Measurements from ENCODE around the gene KRTAP1-4. TPM values are rescaled to one million over a fixed set of nuclear protein-coding genes. Genes with fewer than 3 reads are reported as not detected.
"Not testable (repeated sequence)": the region's sequence is repeated elsewhere in the genome, so short reads cannot be mapped to it uniquely, and the experiment has no call there.

KRTAP1-4 gene
- total RNA-seq, 1 experiment from 2014 or later: not detected

DNA sequence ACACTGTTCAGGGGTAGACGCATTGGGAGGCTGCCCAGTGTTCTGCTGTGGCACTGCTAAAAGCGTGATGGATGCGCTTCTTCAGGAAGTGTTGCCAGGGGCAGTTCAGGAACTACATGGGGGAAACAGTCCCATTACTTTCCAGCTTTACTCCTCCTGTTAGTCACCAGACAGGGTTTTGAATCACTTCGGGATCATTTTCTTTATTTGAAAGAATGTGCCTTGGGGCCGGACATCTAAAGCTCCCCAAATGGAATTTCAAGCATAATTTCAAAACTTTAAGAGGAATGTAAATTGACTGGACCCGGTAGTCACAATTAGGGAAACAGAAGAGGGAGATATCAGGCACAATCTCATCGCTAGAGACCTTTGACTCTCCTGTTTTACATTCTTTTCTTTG is 18.4 kb upstream of the KRTAP1-4 start:
- CTCF ChIA-PET: no interaction called here
- no peaks in the 10 kb centered on the region for H3K27me3 ChIP-seq (replicated peaks; ENCODE audit: insufficient read depth, low read depth, low read length, poor library complexity)
- no peak overlapping the region for H3K27ac ChIP-seq (ENCODE audit: low read depth, low read length, poor library complexity, severe bottlenecking)
- no peak for TF ChIP-seq EZH2 (IDR thresholded peaks at IDR 0.05; ENCODE audit: borderline replicate concordance, low read depth, low read length, poor library complexity, severe bottlenecking)
- TF ChIP-seq, protein P1, sequence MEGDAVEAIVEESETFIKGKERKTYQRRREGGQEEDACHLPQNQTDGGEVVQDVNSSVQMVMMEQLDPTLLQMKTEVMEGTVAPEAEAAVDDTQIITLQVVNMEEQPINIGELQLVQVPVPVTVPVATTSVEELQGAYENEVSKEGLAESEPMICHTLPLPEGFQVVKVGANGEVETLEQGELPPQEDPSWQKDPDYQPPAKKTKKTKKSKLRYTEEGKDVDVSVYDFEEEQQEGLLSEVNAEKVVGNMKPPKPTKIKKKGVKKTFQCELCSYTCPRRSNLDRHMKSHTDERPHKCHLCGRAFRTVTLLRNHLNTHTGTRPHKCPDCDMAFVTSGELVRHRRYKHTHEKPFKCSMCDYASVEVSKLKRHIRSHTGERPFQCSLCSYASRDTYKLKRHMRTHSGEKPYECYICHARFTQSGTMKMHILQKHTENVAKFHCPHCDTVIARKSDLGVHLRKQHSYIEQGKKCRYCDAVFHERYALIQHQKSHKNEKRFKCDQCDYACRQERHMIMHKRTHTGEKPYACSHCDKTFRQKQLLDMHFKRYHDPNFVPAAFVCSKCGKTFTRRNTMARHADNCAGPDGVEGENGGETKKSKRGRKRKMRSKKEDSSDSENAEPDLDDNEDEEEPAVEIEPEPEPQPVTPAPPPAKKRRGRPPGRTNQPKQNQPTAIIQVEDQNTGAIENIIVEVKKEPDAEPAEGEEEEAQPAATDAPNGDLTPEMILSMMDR (conservative IDR thresholded peaks at IDR 0.05; ENCODE audit: low read depth, low read length): no peak
- no peaks in the 10 kb centered on the region for H3K9me3 ChIP-seq (ENCODE audit: low read depth, low read length, poor library complexity, severe bottlenecking)
- DNase-seq (ENCODE audit: low spot score): no peak
- H3K4me1 ChIP-seq (ENCODE audit: insufficient read depth, low read length, poor library complexity, severe bottlenecking): no peaks in the 10 kb centered on the region
- POLR2A ChIA-PET (ENCODE audit: low non-redundant PET): no interaction called here
- BruUV-seq (replicated peaks): no TSS peak
- H3K4me3 ChIP-seq (ENCODE audit: low read depth, low read length, poor library complexity, severe bottlenecking): no peak overlapping the region
- intact Hi-C loops (cut with micrococcal nuclease; ENCODE audit: unreplicated experiment): no loop called here
- no peaks in the 10 kb centered on the region for H3K36me3 ChIP-seq (ENCODE audit: insufficient read depth, low read length, poor library complexity, severe bottlenecking)

DNA sequence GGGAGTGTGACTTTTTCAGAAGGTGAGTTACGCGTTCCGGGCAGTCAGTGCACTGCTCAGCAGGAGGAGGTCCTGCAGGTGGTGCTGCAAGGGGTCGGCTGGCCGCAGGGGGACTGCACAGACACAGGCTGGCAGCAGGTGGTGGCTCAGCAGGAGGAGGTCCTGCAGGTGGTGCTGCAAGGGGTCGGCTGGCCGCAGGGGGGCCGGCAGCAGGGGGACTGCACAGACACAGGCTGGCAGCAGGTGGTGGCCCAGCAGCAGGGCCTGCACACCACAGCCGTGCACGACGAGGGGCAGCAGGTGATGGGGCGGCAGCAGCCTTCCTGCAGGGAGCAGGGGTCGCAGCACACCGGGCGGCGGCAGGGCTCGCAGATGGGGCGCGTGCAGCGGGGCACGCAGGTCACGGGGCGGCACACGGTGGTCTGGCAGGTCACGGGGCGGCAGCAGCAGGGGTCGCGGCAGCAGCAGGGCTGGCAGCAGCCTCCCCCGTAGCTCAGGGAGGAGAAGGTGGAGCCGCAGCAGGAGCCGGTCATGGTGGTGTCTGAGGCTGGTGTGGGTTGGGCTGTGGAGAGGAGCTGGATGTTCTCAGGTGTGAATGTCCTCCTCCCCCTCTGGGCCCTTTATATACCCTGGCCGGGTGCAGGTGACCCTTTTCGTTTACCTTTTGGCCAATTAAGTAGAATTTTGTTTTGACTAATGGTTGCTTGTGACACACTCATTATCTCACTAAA is 16.9 kb upstream of the KRTAP1-4 start, which contains the start of gene KRTAP2-1:
Gene KRTAP2-1 (minus strand): TSS at position 582 of the 731 bp plus-strand sequence. CDS start 49 bp downstream, at position 533.
- H3K4me3 ChIP-seq (ENCODE audit: low read depth, low read length, poor library complexity, severe bottlenecking); H3K4me1 ChIP-seq (ENCODE audit: insufficient read depth, low read length, poor library complexity, severe bottlenecking); CTCF ChIA-PET; intact Hi-C loops (cut with micrococcal nuclease; ENCODE audit: unreplicated experiment); H3K36me3 ChIP-seq (ENCODE audit: insufficient read depth, low read length, poor library complexity, severe bottlenecking); H3K27me3 ChIP-seq (replicated peaks; ENCODE audit: insufficient read depth, low read depth, low read length, poor library complexity); H3K9me3 ChIP-seq (ENCODE audit: low read depth, low read length, poor library complexity, severe bottlenecking); BruUV-seq (replicated peaks); DNase-seq (ENCODE audit: low spot score); H3K27ac ChIP-seq (ENCODE audit: low read depth, low read length, poor library complexity, severe bottlenecking): not testable (repeated sequence)
- POLR2A ChIA-PET (ENCODE audit: low non-redundant PET): interaction anchor here (0.5 kb wide), 1 partner anchor 210 kb away, joined by 7 read pairs; no protein-coding TSS in a partner anchor

DNA sequence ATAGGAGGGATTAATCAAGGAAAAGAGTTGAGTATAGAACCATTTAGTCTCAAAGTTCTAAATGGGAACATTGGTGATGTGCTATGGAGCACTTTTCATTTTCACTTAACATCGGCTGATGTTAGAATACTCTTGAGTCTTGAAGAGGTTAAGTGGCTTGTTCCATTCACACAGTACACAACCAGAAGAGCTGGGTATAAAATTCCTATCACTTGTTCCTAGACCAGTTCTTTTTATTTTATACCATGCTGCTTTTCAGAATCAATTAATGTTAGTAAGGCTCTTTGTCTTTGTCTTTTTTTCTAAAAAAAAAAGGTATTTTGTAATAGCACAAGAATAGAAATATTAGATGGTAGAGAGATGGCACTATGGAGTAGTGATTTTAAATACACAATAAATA is 13.0 kb upstream of the KRTAP1-4 start:
- ChIA-PET POLR2A (ENCODE audit: low non-redundant PET) (no interaction called here), CTCF (no interaction called here)
- no peak for DNase-seq (ENCODE audit: low spot score)

DNA sequence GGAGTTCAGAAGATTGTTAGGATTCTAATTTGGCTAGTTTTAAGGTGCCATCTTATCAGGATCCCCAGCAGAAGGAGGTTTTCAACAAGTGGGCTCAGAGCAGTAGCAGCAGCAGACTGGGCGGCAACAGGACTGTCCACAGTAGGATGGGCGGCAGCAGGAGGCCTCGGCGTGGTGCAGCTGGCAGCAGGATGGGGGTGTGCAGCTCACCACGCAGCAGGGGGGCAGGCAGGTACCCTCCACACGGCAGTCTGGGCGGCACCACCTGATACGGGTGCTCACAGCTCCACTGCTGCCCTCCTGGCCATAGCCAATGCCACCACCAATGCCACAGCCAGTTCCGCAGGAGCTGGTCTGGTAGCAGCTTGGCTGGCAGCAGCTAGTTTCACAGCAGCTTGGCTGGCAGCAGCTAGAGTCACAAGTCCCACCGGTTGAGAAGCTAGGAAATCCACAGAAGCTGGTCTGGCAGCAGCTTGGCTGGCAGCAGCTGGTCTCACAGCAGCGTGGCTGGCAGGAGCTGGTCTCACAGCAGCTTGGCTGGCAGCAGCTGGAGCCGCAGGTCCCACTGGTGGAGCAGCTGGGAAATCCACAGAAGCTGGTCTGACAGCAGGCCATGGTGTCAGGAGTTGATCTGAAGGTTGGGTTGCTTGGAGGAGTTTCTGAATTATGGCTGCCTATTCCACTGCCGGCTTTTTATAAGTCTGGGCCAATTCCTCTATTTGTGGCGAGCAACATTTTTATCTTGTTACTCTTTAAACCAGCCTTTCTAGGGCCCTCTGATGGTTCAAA is 11.0 kb upstream of the KRTAP1-4 start, which contains the start of gene KRTAP1-1:
Gene KRTAP1-1 (minus strand): TSS at position 668 of the 789 bp plus-strand sequence. CDS start 53 bp downstream, at position 615.
- intact Hi-C loops (cut with micrococcal nuclease; ENCODE audit: unreplicated experiment); H3K36me3 ChIP-seq (ENCODE audit: insufficient read depth, low read length, poor library complexity, severe bottlenecking); H3K4me3 ChIP-seq (ENCODE audit: low read depth, low read length, poor library complexity, severe bottlenecking); H3K27ac ChIP-seq (ENCODE audit: low read depth, low read length, poor library complexity, severe bottlenecking); CTCF ChIA-PET; DNase-seq (ENCODE audit: low spot score); POLR2A ChIA-PET (ENCODE audit: low non-redundant PET); H3K4me1 ChIP-seq (ENCODE audit: insufficient read depth, low read length, poor library complexity, severe bottlenecking); BruUV-seq (replicated peaks); H3K27me3 ChIP-seq (replicated peaks; ENCODE audit: insufficient read depth, low read depth, low read length, poor library complexity); H3K9me3 ChIP-seq (ENCODE audit: low read depth, low read length, poor library complexity, severe bottlenecking): not testable (repeated sequence)

More for the DNA sequence above, 13.0 kb upstream of the KRTAP1-4 start:
- BruUV-seq (replicated peaks): no TSS peak
- H3K4me3 ChIP-seq (ENCODE audit: low read depth, low read length, poor library complexity, severe bottlenecking): no peak overlapping the region
- no peaks in the 10 kb centered on the region for H3K27me3 ChIP-seq (replicated peaks; ENCODE audit: insufficient read depth, low read depth, low read length, poor library complexity)
- H3K27ac ChIP-seq (ENCODE audit: low read depth, low read length, poor library complexity, severe bottlenecking): no peak overlapping the region
- TF ChIP-seq, protein P1 (conservative IDR thresholded peaks at IDR 0.05; ENCODE audit: low read depth, low read length): no peak
- no peak for TF ChIP-seq EZH2 (IDR thresholded peaks at IDR 0.05; ENCODE audit: borderline replicate concordance, low read depth, low read length, poor library complexity, severe bottlenecking)
- H3K9me3 ChIP-seq (ENCODE audit: low read depth, low read length, poor library complexity, severe bottlenecking): no peaks in the 10 kb centered on the region
- H3K4me1 ChIP-seq (ENCODE audit: insufficient read depth, low read length, poor library complexity, severe bottlenecking): no peaks in the 10 kb centered on the region
- no peaks in the 10 kb centered on the region for H3K36me3 ChIP-seq (ENCODE audit: insufficient read depth, low read length, poor library complexity, severe bottlenecking)
- intact Hi-C loops (cut with micrococcal nuclease; ENCODE audit: unreplicated experiment): no loop called here
